Measurements from ENCODE around the gene GNG12.

GRCh38 chr1:67874501-67875111 lies 41.3 kb upstream of the GNG12 start:
- TF ChIP-seq POLR2AphosphoS5 (IDR thresholded peaks at IDR 0.05; ENCODE audit: low read depth, low read length) (no peak), POLR2A (IDR thresholded peaks at IDR 0.05; ENCODE audit: low read depth, low read length) (no peak)
